Prostate gland (tissue), 2 donors: Measurements from ENCODE around the gene TRA2B. TPM values are rescaled to one million over a fixed set of nuclear protein-coding genes. Genes with fewer than 3 reads are reported as not detected.

Experiments
- DNase-seq: peaks from one replicate; pipeline ENCODE4 v3.0.0-alpha.2; 2019; ENCODE audit warnings: low spot score
- H3K27ac ChIP-seq, 2 donors: fragments of 200-600 bp; sonication (generic); 2 replicates each; pipeline ENCODE4 v1.5.1; 2017 to 2019
- H3K27me3 ChIP-seq: fragments of 200-600 bp; sonication (generic); replicated peaks from 2 replicates; pipeline ENCODE4 v1.5.1; 2019; ENCODE audit not compliant: insufficient read depth
- H3K36me3 ChIP-seq, 2 donors: fragments of 200-600 bp; sonication (generic); 1 replicate in 1 of 2; 2 replicates in 1 of 2; pipeline versions ENCODE4 v1.5.1 to v1.8.1; 2017 to 2019
- H3K4me1 ChIP-seq: fragments of 200-600 bp; sonication (generic); replicated peaks from 2 replicates; pipeline ENCODE4 v1.5.1; 2019
- H3K4me3 ChIP-seq, 2 donors: fragments of 200-600 bp; sonication (generic); 2 replicates each; pipeline ENCODE4 v1.5.1; 2017 to 2019
- H3K9me3 ChIP-seq: fragments of 200-600 bp; sonication (generic); 2 replicates; pipeline ENCODE4 v1.5.1; 2017
- POLR2A ChIP-seq: fragments of 450-650 bp; IDR thresholded peaks from one replicate; pipeline ENCODE4 v1.6.1; 2016; ENCODE audit warnings: antibody characterized with exemption, mild to moderate bottlenecking
- POLR2AphosphoS5 ChIP-seq: sonication (generic); formaldehyde crosslinking; IDR thresholded peaks from one replicate; pipeline ENCODE4 v1.6.1; 2017; ENCODE audit warnings: antibody characterized with exemption
- WGBS: methylation state at CpG from one replicate; pipeline ENCODE4 v1.1.5; 2018; 5-methylcytosine and 5-hydroxymethylcytosine counted together
- intact Hi-C: fragments of 100-400 bp; cut with DNase I; formaldehyde crosslinking; loops from one replicate; pipeline ENCODE4 v1.14.2; 2022
- total RNA-seq, 2 donors: library from RNA; depleted of rRNA; stranded (reverse); fragments of >200 nt; gene quantifications; one replicate each; pipeline ENCODE4 v1.1.0, GENCODE V29; 2016
- TF ChIP-seq, protein P1 (sequence below), 4 experiments: fragments of 200-600 bp in 2 of 4; fragments of 450-650 bp in 2 of 4; sonication (generic) in 2 of 4; IDR thresholded peaks; 1 replicate in 3 of 4; 2 replicates in 1 of 4; pipeline ENCODE4 v1.5.1; 2016 to 2019; ENCODE audit warnings: antibody characterized with exemption in 4 of 4, mild to moderate bottlenecking in 2 of 4, moderate library complexity in 2 of 4

The TRA2B gene
- total RNA-seq, 2 donors from 2014 or later = 132 to 137 TPM

DNA sequence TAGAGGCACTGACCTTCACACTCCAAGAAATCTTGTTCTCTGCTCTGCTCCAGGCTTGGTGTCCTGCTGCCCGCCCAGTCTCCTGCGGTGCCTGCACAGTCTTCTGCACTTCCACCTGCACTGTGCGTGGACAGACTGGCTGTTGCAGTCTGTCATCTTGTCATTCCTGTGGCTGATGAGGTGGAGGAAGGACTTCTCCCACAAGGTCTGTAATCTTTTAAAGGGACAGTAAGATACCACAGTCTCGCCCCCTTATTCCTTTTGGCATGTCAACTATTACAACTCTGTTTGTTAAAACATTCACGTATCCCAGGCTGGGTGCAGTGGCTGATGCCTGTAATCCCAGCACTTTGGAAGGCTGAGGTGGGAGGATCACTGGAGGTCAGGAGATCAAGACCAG, 58.9 kb downstream of the TRA2B start:
- intact Hi-C loops = no loop called here
- H3K9me3 ChIP-seq = no peaks in the 10 kb centered on the region
- no peak overlapping the region for H3K27ac ChIP-seq
- no peak overlapping the region for H3K4me3 ChIP-seq
- 81% methylated on average over 5 of the region's 5 CpGs for WGBS
- H3K27me3 ChIP-seq = no peaks in the 10 kb centered on the region
- DNase-seq = no peak
- TF ChIP-seq, protein P1, sequence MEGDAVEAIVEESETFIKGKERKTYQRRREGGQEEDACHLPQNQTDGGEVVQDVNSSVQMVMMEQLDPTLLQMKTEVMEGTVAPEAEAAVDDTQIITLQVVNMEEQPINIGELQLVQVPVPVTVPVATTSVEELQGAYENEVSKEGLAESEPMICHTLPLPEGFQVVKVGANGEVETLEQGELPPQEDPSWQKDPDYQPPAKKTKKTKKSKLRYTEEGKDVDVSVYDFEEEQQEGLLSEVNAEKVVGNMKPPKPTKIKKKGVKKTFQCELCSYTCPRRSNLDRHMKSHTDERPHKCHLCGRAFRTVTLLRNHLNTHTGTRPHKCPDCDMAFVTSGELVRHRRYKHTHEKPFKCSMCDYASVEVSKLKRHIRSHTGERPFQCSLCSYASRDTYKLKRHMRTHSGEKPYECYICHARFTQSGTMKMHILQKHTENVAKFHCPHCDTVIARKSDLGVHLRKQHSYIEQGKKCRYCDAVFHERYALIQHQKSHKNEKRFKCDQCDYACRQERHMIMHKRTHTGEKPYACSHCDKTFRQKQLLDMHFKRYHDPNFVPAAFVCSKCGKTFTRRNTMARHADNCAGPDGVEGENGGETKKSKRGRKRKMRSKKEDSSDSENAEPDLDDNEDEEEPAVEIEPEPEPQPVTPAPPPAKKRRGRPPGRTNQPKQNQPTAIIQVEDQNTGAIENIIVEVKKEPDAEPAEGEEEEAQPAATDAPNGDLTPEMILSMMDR (IDR thresholded peaks at IDR 0.05) = no peak
- no peak for TF ChIP-seq POLR2A
- no peak for TF ChIP-seq POLR2AphosphoS5
- no peaks in the 10 kb centered on the region for H3K36me3 ChIP-seq
- H3K4me1 ChIP-seq = no peaks in the 10 kb centered on the region

DNA sequence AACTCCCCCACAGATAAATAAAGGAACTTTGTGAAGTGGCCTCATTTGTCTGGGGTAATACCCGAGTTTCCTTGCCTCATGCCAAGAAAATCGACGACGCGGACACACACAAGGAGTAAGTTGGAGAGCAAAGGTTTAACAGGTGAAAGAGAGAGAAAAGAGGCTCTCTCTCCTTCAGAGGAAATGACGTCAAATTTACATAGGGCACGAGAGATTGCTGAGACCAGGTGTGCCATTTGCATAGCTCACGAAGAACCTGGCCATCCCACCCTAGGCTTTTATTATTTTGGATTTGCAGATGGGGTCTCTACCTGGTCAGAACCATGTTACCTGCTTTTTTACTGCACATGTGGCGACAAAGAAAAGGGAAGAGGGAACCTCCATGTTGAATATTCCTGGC, 63.7 kb downstream of the TRA2B start:
- DNase-seq = no peak
- Histone ChIP-seq H3K4me1 (no peaks in the 10 kb centered on the region), H3K27me3 (no peaks in the 10 kb centered on the region), H3K27ac (no peak overlapping the region), H3K9me3 (no peaks in the 10 kb centered on the region), H3K36me3 (no peaks in the 10 kb centered on the region), H3K4me3 (no peak overlapping the region)
- intact Hi-C loops = no loop called here
- WGBS = 59% methylated on average over 9 of the region's 9 CpGs
- TF ChIP-seq, protein P1 (IDR thresholded peaks at IDR 0.05) = no peak
- TF ChIP-seq POLR2AphosphoS5 (no peak), POLR2A (no peak)

DNA sequence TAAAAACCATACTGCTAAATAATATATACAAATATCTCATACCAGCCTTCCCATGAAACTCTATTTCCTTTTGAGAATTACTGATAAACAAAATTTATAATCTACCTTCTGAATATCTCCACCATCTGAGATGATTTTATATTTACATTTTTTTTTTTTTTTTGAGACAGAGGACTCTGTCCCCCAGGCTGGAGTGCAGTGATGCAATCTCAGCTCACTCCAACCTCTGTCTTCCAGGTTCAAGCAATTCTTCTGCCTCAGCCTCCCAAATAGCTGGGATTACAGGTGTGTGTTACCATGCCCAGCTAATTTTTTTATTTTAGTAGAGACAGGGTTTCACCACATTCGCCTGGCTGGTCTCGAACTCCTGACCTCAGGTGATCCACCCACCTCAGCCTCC, 70.2 kb downstream of the TRA2B start:
- no peaks in the 10 kb centered on the region for H3K9me3 ChIP-seq
- H3K4me1 ChIP-seq = no peaks in the 10 kb centered on the region
- 95% methylated on average over 2 of the region's 2 CpGs for WGBS
- no peaks in the 10 kb centered on the region for H3K27me3 ChIP-seq
- no peaks in the 10 kb centered on the region for H3K36me3 ChIP-seq
- no peak for DNase-seq
- intact Hi-C loops = no loop called here
- no peak overlapping the region for H3K4me3 ChIP-seq
- no peak overlapping the region for H3K27ac ChIP-seq
- TF ChIP-seq POLR2AphosphoS5 (no peak), POLR2A (no peak)
- TF ChIP-seq, protein P1 (IDR thresholded peaks at IDR 0.05) = no peak

DNA sequence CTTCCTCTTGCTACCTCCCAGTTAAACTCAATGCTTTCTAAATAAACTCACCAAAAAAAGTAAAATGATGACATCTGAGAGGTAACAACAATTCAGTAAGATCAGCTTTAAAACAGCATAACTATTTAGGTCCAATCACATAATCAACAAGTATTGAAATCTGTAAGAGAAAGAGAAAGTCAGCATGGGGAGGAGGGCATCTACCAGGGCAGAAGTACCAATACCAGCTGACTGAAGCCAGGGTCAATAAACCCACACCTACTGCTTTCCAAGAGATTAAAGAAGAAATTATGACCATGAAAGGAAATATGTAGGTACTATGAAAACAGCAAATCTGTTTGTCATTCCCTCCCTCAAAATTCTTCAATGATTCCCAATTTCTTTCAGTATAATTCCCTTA, 70.8 kb downstream of the TRA2B start:
- no peaks in the 10 kb centered on the region for H3K36me3 ChIP-seq

DNA sequence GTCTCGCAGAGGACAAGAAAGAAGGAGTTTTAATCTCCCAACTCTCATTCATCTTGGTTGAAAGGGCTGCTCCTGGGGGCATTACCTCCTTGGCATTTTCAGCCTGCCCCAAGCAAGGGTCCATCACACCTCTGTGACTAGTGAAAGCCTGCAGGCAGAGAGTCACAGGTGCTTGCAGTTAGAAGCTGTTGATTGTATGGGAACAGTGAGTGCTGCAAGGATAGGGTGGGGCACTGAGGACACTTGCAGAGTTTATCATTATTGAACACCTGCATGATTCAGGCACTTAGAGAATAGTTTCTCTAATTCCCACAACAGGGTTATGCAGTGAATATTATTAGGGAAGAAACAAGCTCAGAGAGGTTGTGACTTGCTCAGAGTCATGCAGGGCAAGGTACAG, 71.3 kb downstream of the TRA2B start:
- H3K4me3 ChIP-seq = no peak overlapping the region
- no peaks in the 10 kb centered on the region for H3K36me3 ChIP-seq
- 87% methylated on average over 1 of the region's 1 CpG for WGBS
- no peak for TF ChIP-seq POLR2A
- TF ChIP-seq, protein P1 (IDR thresholded peaks at IDR 0.05) = no peak
- no peak for TF ChIP-seq POLR2AphosphoS5
- no peak overlapping the region for H3K27ac ChIP-seq
- DNase-seq = no peak
- no peaks in the 10 kb centered on the region for H3K27me3 ChIP-seq
- H3K9me3 ChIP-seq = no peaks in the 10 kb centered on the region
- H3K4me1 ChIP-seq = no peaks in the 10 kb centered on the region
- intact Hi-C loops = no loop called here

More for the DNA sequence above, 70.8 kb downstream of the TRA2B start:
- Histone ChIP-seq H3K27me3 (no peaks in the 10 kb centered on the region), H3K4me3 (no peak overlapping the region), H3K4me1 (no peaks in the 10 kb centered on the region), H3K9me3 (no peaks in the 10 kb centered on the region), H3K27ac (no peak overlapping the region)
- no peak for DNase-seq
- intact Hi-C loops = no loop called here
- no peak for TF ChIP-seq POLR2A
- TF ChIP-seq, protein P1 (IDR thresholded peaks at IDR 0.05) = no peak
- TF ChIP-seq POLR2AphosphoS5 = no peak

Other genes with a start within 250 kb of the TRA2B start
- 1 to 10 TPM; 1.2 to 8.8 TPM for gene IGF2BP2, start 113.0 kb downstream of the TRA2B start, total RNA-seq
- 10 to 100 TPM; 16.5 to 17.6 TPM for gene ETV5, start 171.1 kb upstream of the TRA2B start, total RNA-seq